Pericardium fibroblast (primary cell): ENCODE results near the gene FCAR. TPM values are rescaled to one million over a fixed set of nuclear protein-coding genes. Genes with fewer than 3 reads are reported as not detected.

Experiments
- total RNA-seq: library from RNA; depleted of rRNA; stranded (reverse); fragments of >200 nt; gene quantifications from 2 replicates; pipeline ENCODE4 v1.2.3, GENCODE V29; 2015

The FCAR gene
- not detected in 2 replicates for total RNA-seq

GRCh38 chr19:54873990-54874389 lies at the start of gene FCAR:
FCAR (plus strand) TSS chr19:54874235; CDS start chr19:54874290, 55 bp downstream.

GRCh38 chr19:54832496-54832895 lies 41.5 kb upstream of the FCAR start, which contains the start of gene KIR2DS4:
KIR2DS4 (plus strand) TSS chr19:54832676.

GRCh38 chr19:54850061-54850640 lies 23.9 kb upstream of the FCAR start, which contains the start of gene KIR3DL2:
KIR3DL2 (plus strand) TSS chr19:54850443; CDS start chr19:54850476, 33 bp downstream.

GRCh38 chr19:54905803-54906511 lies 31.9 kb downstream of the FCAR start, which contains the start of gene NCR1:
NCR1 (plus strand) TSS chr19:54906148; CDS start chr19:54906188, 40 bp downstream.

Other genes with a start within 250 kb of the FCAR start
- not detected in 2 replicates for gene LILRB1, start 243.8 kb upstream of the FCAR start, total RNA-seq
- not detected in 2 replicates for gene LILRB4, start 211.2 kb upstream of the FCAR start, total RNA-seq
- gene KIR3DL3, start 149.8 kb upstream of the FCAR start, total RNA-seq, result not detected in 2 replicates
- gene KIR2DL3, start 135.7 kb upstream of the FCAR start, total RNA-seq, result not detected in 2 replicates
- gene KIR2DL1, start 104.4 kb upstream of the FCAR start, total RNA-seq, result not detected in 2 replicates
- gene KIR2DL4, start 70.6 kb upstream of the FCAR start, total RNA-seq, result not detected in 2 replicates
- gene KIR3DL1, start 57.8 kb upstream of the FCAR start, total RNA-seq, result not detected in 2 replicates
- not detected in 2 replicates for gene KIR2DS4, start 41.6 kb upstream of the FCAR start, total RNA-seq
- gene KIR3DL2, start 23.8 kb upstream of the FCAR start, total RNA-seq, result not detected in 2 replicates
- gene NCR1, start 31.9 kb downstream of the FCAR start, total RNA-seq, result not detected in 2 replicates
- gene NLRP7, start 73.3 kb downstream of the FCAR start, total RNA-seq, result not detected in 2 replicates
- 0.23 and 2.6 TPM in 2 replicates for gene NLRP2, start 92.1 kb downstream of the FCAR start, total RNA-seq
- gene GP6, start 164.0 kb downstream of the FCAR start, total RNA-seq, result not detected in 2 replicates
- gene RDH13, start 188.9 kb downstream of the FCAR start, total RNA-seq, result 6.4 and 8.1 TPM in 2 replicates
- 0.60 and 2.5 TPM in 2 replicates for gene EPS8L1, start 201.6 kb downstream of the FCAR start, total RNA-seq
- 71.1 and 98.8 TPM in 2 replicates for gene PPP1R12C, start 243.4 kb downstream of the FCAR start, total RNA-seq